Activated CD8-positive, alpha-beta T cell treated with anti-CD3 and anti-CD28 coated beads for 36 hours (primary cell): ENCODE measurements around the gene KIFC1. TPM values are rescaled to one million over a fixed set of nuclear protein-coding genes. Genes with fewer than 3 reads are reported as not detected.

Experiments used
- ATAC-seq: fragments of 200-7000 bp; cut with Tn5 transposase; one replicate; pipeline ENCODE4 v1.10.0; 2021; ENCODE audit warnings: mild to moderate bottlenecking, moderate library complexity
- CTCF ChIA-PET: fragments of 350-600 bp; sonication (Branson Sonifier 250); formaldehyde crosslinking; loops from one replicate; lab custom pipeline; 2021; ENCODE audit warnings: antibody characterized with exemption; lab: Charles Lee
- POLR2A ChIA-PET: fragments of 350-600 bp; sonication (Branson Sonifier 250); formaldehyde crosslinking; loops from one replicate; lab custom pipeline; 2021; ENCODE audit warnings: antibody characterized with exemption; lab: Charles Lee
- DNase-seq: peaks from one replicate; pipeline ENCODE4 v3.0.0-alpha.2; 2020
- H3K27ac Mint-ChIP-seq: one replicate; pipeline ENCODE4 v1.8.0; 2021; ENCODE audit warnings: mild to moderate bottlenecking, mixed read lengths
- H3K27me3 Mint-ChIP-seq: one replicate; pipeline ENCODE4 v1.8.0; 2021; ENCODE audit warnings: mixed read lengths
- H3K36me3 Mint-ChIP-seq: one replicate; pipeline ENCODE4 v1.8.0; 2021; ENCODE audit warnings: low read depth, mixed read lengths
- H3K4me1 Mint-ChIP-seq: one replicate; pipeline ENCODE4 v1.8.0; 2021; ENCODE audit warnings: low read depth, mixed read lengths
- H3K4me3 Mint-ChIP-seq: one replicate; pipeline ENCODE4 v1.8.0; 2021; ENCODE audit warnings: mild to moderate bottlenecking, moderate library complexity, mixed read lengths
- H3K9me3 Mint-ChIP-seq: one replicate; pipeline ENCODE4 v1.8.0; 2021; ENCODE audit warnings: mixed read lengths
- intact Hi-C: fragments of 100-400 bp; cut with micrococcal nuclease; formaldehyde crosslinking; loops from one replicate; pipeline ENCODE4 v1.10.0; 2022
- total RNA-seq, 2 experiments: library from RNA; stranded (reverse); gene quantifications; one replicate each; pipeline ENCODE4 v1.2.3, GENCODE V29; 2021
- TF ChIP-seq, protein P1 (sequence below): fragments of 200-600 bp; IDR thresholded peaks from one replicate; pipeline ENCODE4 v1.8.0; 2022; ENCODE audit warnings: antibody characterized with exemption, mild to moderate bottlenecking

Gene KIFC1
- total RNA-seq, 2 experiments from 2014 or later, result 93.4 to 96.0 TPM

DNA sequence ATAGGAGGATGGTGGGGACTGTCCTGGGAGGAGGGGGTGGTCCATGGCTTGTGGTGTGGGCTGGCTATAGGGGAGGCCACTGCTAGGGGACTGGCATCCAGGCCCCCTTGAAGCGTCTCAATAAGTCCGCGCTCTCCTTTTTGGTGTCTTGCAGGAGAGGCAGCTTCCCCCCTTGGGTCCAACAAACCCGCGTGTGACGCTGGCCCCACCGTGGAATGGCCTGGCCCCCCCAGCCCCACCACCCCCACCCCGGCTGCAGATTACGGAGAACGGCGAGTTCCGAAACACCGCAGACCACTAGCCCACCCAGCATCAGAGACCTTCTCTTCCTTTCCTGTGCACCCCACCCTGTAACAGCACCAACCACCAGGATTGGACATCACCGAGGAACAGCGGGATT lies 60.0 kb downstream of the KIFC1 start:
- intact Hi-C loops, result loop anchor here (10.0 kb wide), 1 partner anchor 123 kb away; no protein-coding TSS in a partner anchor
- TF ChIP-seq, protein P1, sequence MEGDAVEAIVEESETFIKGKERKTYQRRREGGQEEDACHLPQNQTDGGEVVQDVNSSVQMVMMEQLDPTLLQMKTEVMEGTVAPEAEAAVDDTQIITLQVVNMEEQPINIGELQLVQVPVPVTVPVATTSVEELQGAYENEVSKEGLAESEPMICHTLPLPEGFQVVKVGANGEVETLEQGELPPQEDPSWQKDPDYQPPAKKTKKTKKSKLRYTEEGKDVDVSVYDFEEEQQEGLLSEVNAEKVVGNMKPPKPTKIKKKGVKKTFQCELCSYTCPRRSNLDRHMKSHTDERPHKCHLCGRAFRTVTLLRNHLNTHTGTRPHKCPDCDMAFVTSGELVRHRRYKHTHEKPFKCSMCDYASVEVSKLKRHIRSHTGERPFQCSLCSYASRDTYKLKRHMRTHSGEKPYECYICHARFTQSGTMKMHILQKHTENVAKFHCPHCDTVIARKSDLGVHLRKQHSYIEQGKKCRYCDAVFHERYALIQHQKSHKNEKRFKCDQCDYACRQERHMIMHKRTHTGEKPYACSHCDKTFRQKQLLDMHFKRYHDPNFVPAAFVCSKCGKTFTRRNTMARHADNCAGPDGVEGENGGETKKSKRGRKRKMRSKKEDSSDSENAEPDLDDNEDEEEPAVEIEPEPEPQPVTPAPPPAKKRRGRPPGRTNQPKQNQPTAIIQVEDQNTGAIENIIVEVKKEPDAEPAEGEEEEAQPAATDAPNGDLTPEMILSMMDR, result no peak
- ChIA-PET CTCF (interaction anchor here (1.2 kb wide), 1 partner anchor 26 kb away, joined by 4 read pairs; no protein-coding TSS in a partner anchor), POLR2A (no interaction called here)
- H3K4me1 Mint-ChIP-seq, result peaks cover 25% of the 10 kb centered on the region
- DNase-seq (no peak), ATAC-seq (no peak)
- H3K9me3 Mint-ChIP-seq, result no peaks in the 10 kb centered on the region
- H3K27me3 Mint-ChIP-seq, result no peaks in the 10 kb centered on the region
- peaks cover 32% of the 10 kb centered on the region for H3K36me3 Mint-ChIP-seq
- H3K4me3 Mint-ChIP-seq, result no peak overlapping the region
- H3K27ac Mint-ChIP-seq, result no peak overlapping the region

DNA sequence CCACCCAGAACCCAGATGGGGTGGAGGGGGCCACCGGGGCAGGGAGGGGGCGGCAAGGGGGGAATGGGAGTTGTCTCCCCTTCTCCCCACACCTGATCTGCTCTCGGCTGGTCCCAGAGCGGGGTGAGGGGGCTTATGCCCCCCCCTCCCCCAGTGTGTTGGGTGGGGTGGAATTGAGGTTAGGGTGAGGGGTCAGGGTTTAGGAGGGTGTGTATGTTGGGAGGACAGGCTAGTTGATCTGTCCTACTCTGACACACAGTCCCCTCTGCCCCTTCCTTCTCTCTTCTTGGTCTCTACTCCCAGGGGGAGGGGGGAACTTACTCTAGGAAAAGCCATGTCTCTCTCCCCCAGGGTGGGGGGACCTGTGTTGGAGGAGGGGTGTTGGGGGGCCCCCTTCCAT lies 60.9 kb downstream of the KIFC1 start:
- H3K4me1 Mint-ChIP-seq, result peaks cover 29% of the 10 kb centered on the region
- ChIA-PET CTCF (no interaction called here), POLR2A (interaction anchor here (0.8 kb wide), 1 partner anchor 11 kb away, joined by 4 read pairs; no protein-coding TSS in a partner anchor)
- ATAC-seq (no peak), DNase-seq (no peak)
- H3K27ac Mint-ChIP-seq, result no peak overlapping the region
- TF ChIP-seq, protein P1, result no peak
- H3K36me3 Mint-ChIP-seq, result peaks cover 32% of the 10 kb centered on the region
- intact Hi-C loops, result loop anchor here (10.0 kb wide), 1 partner anchor 122 kb away; no protein-coding TSS in a partner anchor
- no peak overlapping the region for H3K4me3 Mint-ChIP-seq
- no peaks in the 10 kb centered on the region for H3K27me3 Mint-ChIP-seq
- no peaks in the 10 kb centered on the region for H3K9me3 Mint-ChIP-seq

DNA sequence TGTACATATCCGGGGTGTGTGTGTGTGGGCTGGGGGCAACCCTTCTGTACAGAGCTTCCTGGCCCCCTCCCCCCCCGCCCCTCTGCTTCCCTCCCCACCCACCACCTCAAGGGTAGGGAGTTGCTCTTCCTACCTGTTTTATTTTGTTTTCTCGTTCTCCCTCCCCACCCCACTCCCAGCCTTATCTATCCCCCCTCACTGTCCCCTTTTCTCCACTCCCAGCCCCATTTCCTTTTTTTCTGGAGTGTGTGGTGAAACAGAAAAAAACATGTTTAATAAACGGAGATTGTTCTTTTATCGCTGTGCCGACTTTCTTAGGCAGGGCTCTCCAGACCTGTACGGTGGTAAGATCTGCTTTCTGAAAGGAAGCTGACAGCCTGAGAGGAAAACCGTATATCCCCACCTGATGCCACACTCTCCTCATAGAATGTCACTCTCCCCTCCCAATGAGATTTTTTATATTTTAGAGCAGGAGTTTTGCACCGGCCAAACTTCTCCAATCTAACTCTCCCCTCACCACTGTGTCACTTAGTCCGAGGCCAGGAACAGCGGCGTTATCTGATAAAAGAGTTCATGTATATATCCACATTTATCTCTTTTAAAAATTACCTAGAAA lies 61.9 kb downstream of the KIFC1 start:
- Mint-ChIP-seq H3K27ac (peak overlapping the region; percentile 90), H3K4me1 (peaks cover 29% of the 10 kb centered on the region), H3K4me3 (peak overlapping the region; percentile 84), H3K27me3 (no peaks in the 10 kb centered on the region), H3K36me3 (peaks cover 24% of the 10 kb centered on the region), H3K9me3 (no peaks in the 10 kb centered on the region)
- CTCF ChIA-PET, result interaction anchor here (0.9 to 1.6 kb wide), 5 partner anchors 17 to 155 kb away, joined by 3 to 10 read pairs (median 4); partner anchors contain the start of gene BAK1
- POLR2A ChIA-PET, result interaction anchor here (0.7 to 2.1 kb wide), 10 partner anchors 8 to 176 kb away, joined by 3 to 14 read pairs (median 3); partner anchors contain the start of gene B3GALT4
- ATAC-seq, result no peak
- TF ChIP-seq, protein P1, result no peak
- intact Hi-C loops, result loop anchor here (10.0 kb wide), 1 partner anchor 121 kb away; no protein-coding TSS in a partner anchor
- DNase-seq, result peak; percentile 33

DNA sequence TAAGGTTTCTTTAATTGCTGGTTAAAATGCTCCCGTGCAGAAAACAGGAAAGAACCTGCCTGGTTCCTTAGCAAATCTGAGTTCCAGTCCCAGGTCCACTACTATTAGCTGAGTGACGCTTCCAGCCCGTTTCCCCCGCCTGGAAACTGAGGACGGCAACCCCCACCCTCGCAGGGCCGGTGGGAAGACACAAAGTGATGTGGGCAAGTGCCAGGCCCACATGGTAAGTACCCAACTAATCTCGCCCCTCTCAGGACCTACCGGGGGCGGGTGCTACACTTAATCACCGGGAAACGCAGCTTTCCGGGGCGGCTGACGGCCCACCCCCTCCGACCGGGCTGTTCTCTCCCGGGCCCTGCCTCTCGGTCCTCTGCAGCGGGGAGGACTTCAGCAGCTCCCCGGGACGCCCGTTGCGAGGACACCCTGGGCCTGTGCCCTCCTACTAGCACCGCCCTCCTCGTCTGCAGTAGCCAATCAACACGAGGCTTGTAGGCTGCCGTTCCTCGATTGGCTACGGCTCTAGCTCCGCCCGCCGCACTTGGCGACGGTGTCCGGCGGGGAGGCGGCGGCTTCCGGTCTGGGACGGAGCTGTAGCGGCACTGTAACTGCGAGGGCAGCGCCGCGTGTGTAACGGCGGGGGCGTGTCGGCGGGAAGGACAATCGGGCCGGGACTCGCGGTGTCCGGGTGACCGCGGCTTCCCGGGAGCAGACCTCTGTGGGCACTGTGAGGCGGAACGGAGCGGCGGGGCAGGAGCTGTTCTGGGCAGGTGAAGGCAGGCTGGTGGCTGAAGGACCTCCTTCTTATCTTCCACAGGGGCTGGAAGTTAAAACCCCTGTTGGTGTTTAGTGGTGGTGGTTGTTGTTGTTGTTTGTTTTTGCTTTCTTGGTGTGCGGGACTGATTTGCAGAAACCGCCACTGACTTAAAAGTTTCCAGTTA lies 62.7 kb downstream of the KIFC1 start, which contains the start of gene ZBTB9:
Gene ZBTB9 (plus strand): TSS at position 568 of the 938 bp plus-strand sequence. CDS start 525 bp downstream, outside the sequence.
- CTCF ChIA-PET, result interaction anchor here (0.6 to 1.6 kb wide), 7 partner anchors 18 to 154 kb away, joined by 3 to 10 read pairs (median 4); partner anchors contain the start of gene BAK1
- intact Hi-C loops, result loop anchor here (10.0 kb wide), 1 partner anchor 121 kb away; no protein-coding TSS in a partner anchor
- DNase-seq, result peak; percentile 96
- no peaks in the 10 kb centered on the region for H3K9me3 Mint-ChIP-seq
- peaks cover 24% of the 10 kb centered on the region for H3K36me3 Mint-ChIP-seq
- H3K27ac Mint-ChIP-seq, result peak within 1 kb of the TSS; percentile 90
- no peaks in the 10 kb centered on the region for H3K27me3 Mint-ChIP-seq
- peak; percentile 99 for ATAC-seq
- H3K4me3 Mint-ChIP-seq, result peak within 1 kb of the TSS; percentile 84
- TF ChIP-seq, protein P1, result no peak
- peaks cover 29% of the 10 kb centered on the region for H3K4me1 Mint-ChIP-seq
- POLR2A ChIA-PET, result interaction anchor here (0.7 to 2.1 kb wide), 14 partner anchors 9 to 177 kb away, joined by 3 to 14 read pairs (median 3); partner anchors contain the start of genes B3GALT4 and ZBTB22
